Activated CD4-positive, alpha-beta T cell treated with anti-CD3 and anti-CD28 coated beads, Interleukin-2, amount 50 U/mL, for 16 hours (primary cell): ENCODE results near the gene CLMN.
A peak's percentile ranks its signal among the peaks of the same experiment; 100 is the strongest.
"Not testable (repeated sequence)": the region's sequence is repeated elsewhere in the genome, so short reads cannot be mapped to it uniquely, and the experiment has no call there.

Source experiments
- DNase-seq: peaks from one replicate; pipeline ENCODE4 v3.0.0-alpha.2; 2020

CLMN gene

GRCh38 chr14:95215094-95215725, 104.5 kb downstream of the CLMN start:
- no peak for DNase-seq

- no peak for DNase-seq
Observed at GRCh38 chr14:95213774-95214173, 105.9 kb downstream of the CLMN start.

- DNase-seq: no peak
Observed at GRCh38 chr14:95211721-95212504, 107.8 kb downstream of the CLMN start.

GRCh38 chr14:95210699-95211098, 109.0 kb downstream of the CLMN start:
- no peak for DNase-seq

GRCh38 chr14:95208598-95208997, 111.1 kb downstream of the CLMN start:
- no peak for DNase-seq

GRCh38 chr14:95207475-95208233, 112.1 kb downstream of the CLMN start:
- DNase-seq: no peak

- DNase-seq: no peak
Observed at GRCh38 chr14:95206534-95206933, 113.2 kb downstream of the CLMN start.

GRCh38 chr14:95204705-95205104, 115.0 kb downstream of the CLMN start:
- no peak for DNase-seq

GRCh38 chr14:95201745-95202144, 118.0 kb downstream of the CLMN start:
- not testable (repeated sequence) for DNase-seq

GRCh38 chr14:95200404-95200803, 119.3 kb downstream of the CLMN start:
- DNase-seq: no peak

GRCh38 chr14:95199298-95199983, 120.3 kb downstream of the CLMN start:
- no peak for DNase-seq

- DNase-seq: no peak
Observed at GRCh38 chr14:95198320-95198719, 121.4 kb downstream of the CLMN start.

- no peak for DNase-seq
Observed at GRCh38 chr14:95197551-95197950, 122.2 kb downstream of the CLMN start.

- DNase-seq: no peak
Observed at GRCh38 chr14:95196826-95197545, 122.7 kb downstream of the CLMN start.

GRCh38 chr14:95196268-95196667, 123.4 kb downstream of the CLMN start:
- peak; percentile 20 for DNase-seq

GRCh38 chr14:95195031-95195430, 124.7 kb downstream of the CLMN start:
- no peak for DNase-seq

GRCh38 chr14:95193081-95193480, 126.6 kb downstream of the CLMN start:
- no peak for DNase-seq

- no peak for DNase-seq
Observed at GRCh38 chr14:95192311-95192710, 127.4 kb downstream of the CLMN start.

GRCh38 chr14:95191445-95192199, 128.1 kb downstream of the CLMN start:
- DNase-seq: no peak

GRCh38 chr14:95190857-95191256, 128.9 kb downstream of the CLMN start:
- no peak for DNase-seq

GRCh38 chr14:95190346-95190840, 129.3 kb downstream of the CLMN start:
- no peak for DNase-seq
